Limb (tissue), 2 donors: ENCODE measurements around the gene OR2A14.
"Not testable (repeated sequence)": the region's sequence is repeated elsewhere in the genome, so short reads cannot be mapped to it uniquely, and the experiment has no call there.

Experiments
- DNase-seq, 2 donors: peaks; one replicate each; pipeline ENCODE4 v3.0.0-alpha.2; 2016; ENCODE audit errors: extremely low spot score in 2 of 2

Gene OR2A14

DNA sequence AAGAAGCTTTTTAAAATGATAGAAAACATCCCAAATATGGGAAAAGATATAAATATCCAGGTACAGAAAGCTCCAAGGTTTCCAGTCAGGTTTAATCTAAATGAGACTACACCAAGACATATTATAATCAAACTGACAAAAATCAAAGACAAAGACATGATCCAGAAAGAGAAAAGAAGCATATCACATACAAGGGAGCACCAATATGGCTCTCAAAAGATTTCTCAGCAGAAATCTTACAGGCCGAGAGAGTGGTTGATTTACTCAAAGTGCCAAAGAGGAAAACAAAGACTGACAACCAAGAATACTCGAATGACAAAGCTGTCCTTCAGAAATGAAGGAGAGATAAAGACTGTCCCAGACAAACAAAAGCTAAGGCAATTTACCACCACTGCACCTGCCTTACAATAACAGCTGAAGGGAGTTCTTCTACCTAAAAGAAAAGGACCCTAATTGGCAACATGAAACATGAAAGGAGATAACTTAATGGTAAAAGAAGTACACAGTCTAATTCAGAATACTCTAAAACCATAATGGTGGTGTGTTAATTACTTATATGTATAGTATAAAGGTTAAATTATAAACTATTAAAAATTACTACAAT, 25.4 kb downstream of the OR2A14 start:
- DNase-seq, result no peak

DNA sequence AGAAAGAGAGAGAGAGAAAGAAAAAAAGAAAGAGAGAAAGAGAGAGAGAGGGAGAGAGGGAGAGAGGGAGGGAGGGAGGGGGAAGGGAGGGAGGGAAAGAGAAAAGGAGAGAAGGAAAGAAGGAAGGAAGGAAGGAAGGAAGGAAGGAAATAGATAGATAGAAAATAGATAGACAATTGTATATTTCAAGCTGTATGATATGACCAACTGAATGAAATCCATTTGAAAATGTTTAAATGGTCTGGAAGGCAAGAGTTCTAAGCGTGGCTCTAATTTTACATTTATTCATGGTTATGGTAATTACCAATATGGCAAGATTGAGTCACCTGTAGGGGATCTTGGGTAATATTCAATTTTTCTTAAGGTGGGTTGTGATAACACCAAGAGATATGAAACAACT, 35.9 kb downstream of the OR2A14 start:
- DNase-seq, result no peak

DNA sequence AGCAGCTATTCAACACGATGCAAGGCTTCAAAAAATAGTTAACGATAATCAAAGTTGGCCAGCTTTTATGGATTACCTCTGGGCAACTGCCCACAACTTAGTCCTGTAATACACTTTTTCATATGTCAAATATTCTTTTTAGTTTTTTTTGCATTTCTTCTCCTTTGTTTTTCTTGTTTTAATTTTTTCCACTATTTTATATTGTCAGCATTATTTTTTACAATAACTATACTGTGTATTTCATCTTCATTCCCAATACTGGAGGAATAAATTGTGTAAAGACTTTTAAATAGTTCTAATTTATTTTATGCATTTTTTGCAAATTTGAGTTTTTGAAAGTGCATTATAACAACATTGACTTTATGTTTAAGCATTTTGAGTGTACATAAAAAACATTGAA, 41.8 kb downstream of the OR2A14 start:
- DNase-seq, result no peak

DNA sequence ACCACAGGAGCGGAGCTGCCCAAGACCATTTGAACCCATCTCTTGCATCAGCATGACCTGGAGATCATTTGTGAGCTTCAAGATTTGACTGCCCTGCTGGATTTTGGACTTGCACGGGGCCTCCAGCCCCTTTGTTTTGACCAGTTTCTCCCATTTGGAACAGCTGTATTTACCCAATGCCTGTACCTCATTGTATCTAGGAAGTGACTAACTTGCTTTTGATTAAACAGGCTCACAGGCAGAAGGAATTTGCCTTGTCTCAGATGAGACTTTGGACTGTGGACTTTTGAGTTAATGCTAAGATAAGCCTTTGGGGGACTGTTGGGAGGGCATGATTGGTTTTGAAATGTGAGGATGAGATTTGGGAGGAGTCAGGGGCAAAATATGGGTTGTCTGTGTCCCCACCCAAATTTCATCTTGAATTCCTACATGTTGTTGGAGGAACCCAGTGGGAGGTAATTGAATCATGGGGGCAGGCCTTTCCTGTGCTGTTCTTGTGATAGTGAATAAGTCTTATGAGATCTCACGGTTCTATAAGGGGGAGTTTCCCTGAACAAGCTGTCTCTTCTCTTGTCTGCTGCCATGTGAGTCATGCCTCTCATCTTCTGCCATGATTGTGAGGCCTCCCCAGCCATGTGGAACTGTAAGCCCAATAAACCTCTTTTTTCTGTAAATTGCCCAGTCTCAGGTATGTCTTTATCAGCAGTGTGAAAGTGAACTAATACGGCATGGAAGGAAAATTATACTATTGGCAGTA, 48.8 kb downstream of the OR2A14 start:
- not testable (repeated sequence) for DNase-seq

DNA sequence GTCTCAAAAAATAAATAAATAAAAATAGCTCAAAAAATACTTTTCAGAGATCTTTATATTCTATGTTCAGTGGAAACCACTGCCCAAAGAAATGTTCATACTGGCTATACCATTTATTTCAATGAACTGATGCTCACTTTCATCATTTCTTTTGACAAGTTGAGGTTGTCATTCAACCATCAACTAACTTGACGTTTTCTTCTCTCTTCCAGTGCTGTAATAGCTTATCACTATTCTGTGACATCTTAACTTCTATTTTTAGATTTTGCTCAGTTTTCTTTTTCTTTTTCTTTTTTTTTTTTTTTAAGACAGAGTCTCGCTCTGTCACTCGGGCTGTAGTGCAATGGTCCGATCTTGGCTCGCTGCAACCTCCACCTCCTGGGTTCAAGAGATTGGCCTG, 51.6 kb downstream of the OR2A14 start:
- DNase-seq, result no peak

DNA sequence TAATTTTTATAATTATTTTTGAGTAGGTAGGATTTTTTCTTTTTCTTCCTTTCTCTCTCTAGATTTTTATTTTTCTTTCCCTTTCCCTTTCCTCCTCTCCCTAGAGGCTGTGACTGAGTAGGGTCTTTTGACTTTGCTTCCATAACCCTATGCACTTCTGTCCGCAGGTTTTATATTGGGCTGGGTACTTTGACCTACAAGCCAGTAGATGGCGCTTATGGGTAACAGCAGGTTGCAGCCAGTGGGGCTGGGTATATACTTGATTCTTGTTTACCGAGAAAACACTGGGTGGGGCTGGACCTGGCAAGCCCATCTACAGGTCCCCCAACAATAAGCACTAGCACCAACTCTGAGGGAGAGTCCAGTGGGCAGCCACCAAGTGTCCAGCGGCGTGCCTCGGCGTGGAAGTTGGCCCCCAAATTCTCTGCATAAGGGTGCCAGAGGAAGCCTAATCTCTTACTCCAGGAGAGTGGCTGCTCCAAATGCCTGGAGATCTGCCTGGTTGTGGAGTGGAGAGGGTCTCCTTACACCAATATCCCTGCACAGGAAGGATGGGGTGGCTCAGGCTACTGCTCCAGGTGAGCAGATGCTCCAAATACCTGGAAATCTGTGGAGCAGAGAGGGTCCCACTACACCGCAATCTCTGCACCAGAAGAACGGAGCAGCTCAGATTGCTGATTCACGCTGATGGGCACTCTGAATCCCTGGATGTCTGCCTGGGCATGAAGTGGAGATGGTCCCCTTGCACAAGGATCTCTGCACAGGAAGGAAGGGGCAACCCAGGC, 55.6 kb downstream of the OR2A14 start:
- DNase-seq, result not testable (repeated sequence)

DNA sequence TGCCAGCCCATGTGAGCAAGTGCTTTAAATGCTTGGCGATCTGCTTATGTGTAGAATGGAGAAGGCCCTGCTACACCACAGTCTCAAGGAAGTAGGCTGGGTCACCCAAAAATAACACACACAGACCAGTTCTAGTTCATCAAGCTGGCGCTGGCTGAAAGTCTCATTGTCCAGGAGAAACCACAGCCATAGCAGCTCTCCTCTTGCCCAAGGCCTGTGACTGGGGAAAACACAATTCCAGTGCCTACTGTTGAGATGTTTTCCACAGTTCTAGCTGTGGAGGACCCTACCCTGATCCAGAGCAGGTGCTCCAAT, 56.1 kb downstream of the OR2A14 start:
- not testable (repeated sequence) for DNase-seq
